Measurements from ENCODE around the gene FBXL7.

FBXL7 gene

DNA sequence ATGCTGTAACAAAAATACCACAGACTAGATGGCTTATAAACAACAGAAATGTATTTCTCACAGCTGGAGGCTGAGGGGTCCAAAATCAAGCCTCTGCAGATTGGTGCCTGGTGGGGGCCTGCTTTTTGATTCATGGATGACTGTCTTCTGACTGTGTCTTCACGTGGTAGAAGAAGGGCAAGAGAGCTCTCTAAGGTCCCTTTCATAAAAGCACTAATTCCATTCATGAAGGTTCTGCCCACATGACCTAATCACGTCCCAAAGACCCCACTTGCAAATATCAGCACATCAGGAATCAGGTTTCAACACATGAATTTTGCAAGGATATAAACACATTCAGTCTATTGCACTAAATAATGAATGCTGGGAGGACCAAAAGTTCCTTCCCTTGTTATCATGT, 401.2 kb downstream of the FBXL7 start:
- no peak overlapping the region for H3K4me3 ChIP-seq (ENCODE audit: low read depth, low read length)
- H4K91ac ChIP-seq (ENCODE audit: low read depth, low read length), result no peak overlapping the region
- no peak overlapping the region for H3K14ac ChIP-seq (ENCODE audit: low read length)
- H3K79me1 ChIP-seq (ENCODE audit: low read length), result no peaks in the 10 kb centered on the region
- H3K36me3 ChIP-seq (ENCODE audit: control insufficient read depth in 1 of 2, insufficient read depth in 2 of 2, low read length in 2 of 2), result no peaks in the 10 kb centered on the region
- no peak overlapping the region for H2AK5ac ChIP-seq (ENCODE audit: low read length)
- no CpG with 5 or more reads among the region's 2 CpGs for WGBS (ENCODE audit: extremely low coverage, insufficient coverage, insufficient read length)
- no peak overlapping the region for H2BK5ac ChIP-seq (ENCODE audit: low read depth, low read length, poor library complexity)
- H3K18ac ChIP-seq (ENCODE audit: low read length), result no peak overlapping the region
- H3K9ac ChIP-seq (ENCODE audit: low read length), result no peak overlapping the region
- no peaks in the 10 kb centered on the region for H3K4me1 ChIP-seq (ENCODE audit: control insufficient read depth in 1 of 2, insufficient read depth in 2 of 2, low read length in 2 of 2)
- H4K12ac ChIP-seq (ENCODE audit: low read depth, low read length), result no peak overlapping the region
- H3K4me2 ChIP-seq (ENCODE audit: low read length), result no peak overlapping the region
- H3K79me2 ChIP-seq (ENCODE audit: control insufficient read depth, insufficient read depth, low read length, poor library complexity), result no peaks in the 10 kb centered on the region
- H3K4ac ChIP-seq (ENCODE audit: low read depth, low read length), result no peak overlapping the region
- no peak overlapping the region for H3K27ac ChIP-seq (ENCODE audit: low read depth, low read length)
- H3K9me3 ChIP-seq (ENCODE audit: insufficient read depth, low read depth, low read length), result no peaks in the 10 kb centered on the region
- H4K8ac ChIP-seq (ENCODE audit: low read depth, low read length), result no peak overlapping the region
- no peak overlapping the region for H2AFZ ChIP-seq (ENCODE audit: insufficient read depth, low read length, poor library complexity)
- H3K23ac ChIP-seq (ENCODE audit: low read length), result no peak overlapping the region
- H2BK12ac ChIP-seq (ENCODE audit: low read length), result no peak overlapping the region
- H3K27me3 ChIP-seq (ENCODE audit: insufficient read depth, low read length), result no peaks in the 10 kb centered on the region
- no peak overlapping the region for H2BK120ac ChIP-seq (ENCODE audit: insufficient read depth, low read length, poor library complexity)
- no peak for DNase-seq

DNA sequence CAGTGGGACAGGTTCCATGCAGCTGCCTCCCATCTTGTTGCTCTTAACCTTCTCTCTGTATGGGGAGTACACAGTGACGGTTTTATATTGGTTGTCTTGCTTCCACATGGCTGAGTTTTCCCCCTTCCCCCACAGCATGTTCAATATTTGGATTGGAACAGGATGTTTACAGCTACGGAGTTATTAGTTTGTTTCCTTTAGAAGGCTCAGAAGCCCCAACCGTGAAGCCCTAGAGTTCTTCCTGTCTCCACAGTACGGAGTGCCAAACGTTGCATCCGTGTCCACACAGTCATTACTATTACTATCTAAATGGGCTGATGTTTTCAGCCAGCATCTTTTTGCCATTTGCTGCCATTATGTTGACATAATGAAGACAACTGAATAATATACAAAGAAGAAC, 402.1 kb downstream of the FBXL7 start:
- Histone ChIP-seq H3K27ac (ENCODE audit: low read depth, low read length) (no peak overlapping the region), H3K79me2 (ENCODE audit: control insufficient read depth, insufficient read depth, low read length, poor library complexity) (no peaks in the 10 kb centered on the region), H3K4me1 (ENCODE audit: control insufficient read depth in 1 of 2, insufficient read depth in 2 of 2, low read length in 2 of 2) (no peaks in the 10 kb centered on the region), H3K23ac (ENCODE audit: low read length) (peak overlapping the region; percentile 59), H3K9ac (ENCODE audit: low read length) (no peak overlapping the region), H2BK5ac (ENCODE audit: low read depth, low read length, poor library complexity) (no peak overlapping the region), H4K12ac (ENCODE audit: low read depth, low read length) (no peak overlapping the region), H3K27me3 (ENCODE audit: insufficient read depth, low read length) (no peaks in the 10 kb centered on the region), H2BK12ac (ENCODE audit: low read length) (no peak overlapping the region), H2BK120ac (ENCODE audit: insufficient read depth, low read length, poor library complexity) (no peak overlapping the region), H2AK5ac (ENCODE audit: low read length) (no peak overlapping the region), H3K36me3 (ENCODE audit: control insufficient read depth in 1 of 2, insufficient read depth in 2 of 2, low read length in 2 of 2) (no peaks in the 10 kb centered on the region), H4K91ac (ENCODE audit: low read depth, low read length) (no peak overlapping the region), H3K9me3 (ENCODE audit: insufficient read depth, low read depth, low read length) (no peaks in the 10 kb centered on the region), H3K4ac (ENCODE audit: low read depth, low read length) (no peak overlapping the region), H3K4me2 (ENCODE audit: low read length) (no peak overlapping the region), H2AFZ (ENCODE audit: insufficient read depth, low read length, poor library complexity) (no peak overlapping the region), H3K4me3 (ENCODE audit: low read depth, low read length) (no peak overlapping the region), H3K18ac (ENCODE audit: low read length) (no peak overlapping the region), H3K79me1 (ENCODE audit: low read length) (no peaks in the 10 kb centered on the region), H4K8ac (ENCODE audit: low read depth, low read length) (no peak overlapping the region), H3K14ac (ENCODE audit: low read length) (no peak overlapping the region)
- no peak for DNase-seq
- whole genome bisulfite sequencing (ENCODE audit: extremely low coverage, insufficient coverage, insufficient read length), result no CpG with 5 or more reads among the region's 6 CpGs

DNA sequence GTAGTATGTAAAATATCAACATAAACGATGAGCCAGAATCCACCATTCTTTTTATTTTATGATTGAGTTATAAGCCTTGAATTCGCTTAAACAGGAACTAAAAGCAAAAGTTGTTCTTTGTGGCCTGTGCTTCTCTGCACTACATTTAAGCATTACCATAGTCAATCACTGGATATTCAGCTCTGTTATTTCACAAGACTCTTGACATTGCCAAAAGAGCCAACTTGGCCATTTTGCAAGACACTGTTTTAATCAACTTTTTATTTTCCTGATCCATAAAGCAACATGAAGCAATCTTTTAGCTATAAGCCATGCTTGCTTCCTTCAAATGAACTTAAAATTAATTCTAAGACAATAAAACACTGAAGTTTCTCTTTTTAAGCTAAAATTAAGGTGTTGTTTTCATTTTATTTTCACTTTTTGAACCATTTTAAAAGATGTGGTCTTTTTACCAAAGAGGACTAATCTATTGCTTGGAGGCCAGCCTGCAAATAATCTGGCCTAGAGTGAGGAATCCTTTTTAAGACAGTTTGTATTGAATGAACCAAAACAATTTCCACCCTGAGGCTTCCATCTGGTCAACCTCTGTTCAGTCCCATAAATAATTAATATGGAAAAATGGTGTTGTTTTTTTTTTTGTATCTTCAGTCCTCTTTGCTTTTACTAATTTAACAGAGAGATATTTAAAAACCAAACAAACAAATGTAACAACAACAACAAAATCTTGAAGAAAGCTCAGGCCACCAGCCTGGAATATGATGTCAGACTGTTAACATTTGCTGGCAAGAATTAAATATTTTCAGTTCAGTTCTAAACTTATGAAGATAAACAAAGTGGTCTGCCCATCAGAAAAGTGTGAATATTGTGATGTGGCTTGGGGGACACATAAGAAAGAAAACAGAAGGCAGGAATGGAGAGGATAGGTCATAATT, 405.2 kb downstream of the FBXL7 start:
- WGBS (ENCODE audit: extremely low coverage, insufficient coverage, insufficient read length), result no CpG with 5 or more reads among the region's 2 CpGs
- H4K91ac ChIP-seq (ENCODE audit: low read depth, low read length), result no peak overlapping the region

DNA sequence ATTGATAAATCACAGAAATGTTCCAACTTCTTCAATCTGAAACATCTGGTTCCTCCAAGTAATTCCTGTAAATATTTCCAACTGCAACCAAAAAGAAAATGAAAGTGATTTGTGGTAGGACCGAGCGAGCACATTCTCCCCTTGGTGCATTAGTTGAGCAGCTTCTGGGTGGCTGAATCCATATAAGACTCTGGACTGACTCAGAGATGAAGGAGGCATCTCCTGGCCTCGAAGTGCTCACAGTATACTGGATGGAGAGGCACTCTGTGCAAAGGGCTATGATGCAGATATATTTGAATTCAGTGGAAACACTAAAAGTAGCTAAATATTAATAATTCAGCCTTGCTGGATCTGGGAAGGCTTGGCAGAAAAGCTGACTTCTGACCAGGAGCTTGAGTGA, 414.7 kb downstream of the FBXL7 start:
- Histone ChIP-seq H3K4me2 (ENCODE audit: low read length) (no peak overlapping the region), H3K14ac (ENCODE audit: low read length) (no peak overlapping the region), H2AK5ac (ENCODE audit: low read length) (no peak overlapping the region), H2AFZ (ENCODE audit: insufficient read depth, low read length, poor library complexity) (no peak overlapping the region), H3K79me2 (ENCODE audit: control insufficient read depth, insufficient read depth, low read length, poor library complexity) (no peaks in the 10 kb centered on the region), H3K27me3 (ENCODE audit: insufficient read depth, low read length) (no peaks in the 10 kb centered on the region), H3K4me3 (ENCODE audit: low read depth, low read length) (no peak overlapping the region), H3K4me1 (ENCODE audit: control insufficient read depth in 1 of 2, insufficient read depth in 2 of 2, low read length in 2 of 2) (no peaks in the 10 kb centered on the region), H4K12ac (ENCODE audit: low read depth, low read length) (no peak overlapping the region), H3K27ac (ENCODE audit: low read depth, low read length) (no peak overlapping the region), H3K36me3 (ENCODE audit: control insufficient read depth in 1 of 2, insufficient read depth in 2 of 2, low read length in 2 of 2) (no peaks in the 10 kb centered on the region), H3K9ac (ENCODE audit: low read length) (no peak overlapping the region), H2BK120ac (ENCODE audit: insufficient read depth, low read length, poor library complexity) (no peak overlapping the region), H3K18ac (ENCODE audit: low read length) (no peak overlapping the region), H4K8ac (ENCODE audit: low read depth, low read length) (no peak overlapping the region), H3K23ac (ENCODE audit: low read length) (no peak overlapping the region), H3K4ac (ENCODE audit: low read depth, low read length) (no peak overlapping the region), H4K91ac (ENCODE audit: low read depth, low read length) (no peak overlapping the region), H3K79me1 (ENCODE audit: low read length) (no peaks in the 10 kb centered on the region), H2BK12ac (ENCODE audit: low read length) (no peak overlapping the region), H2BK5ac (ENCODE audit: low read depth, low read length, poor library complexity) (no peak overlapping the region), H3K9me3 (ENCODE audit: insufficient read depth, low read depth, low read length) (no peaks in the 10 kb centered on the region)
- DNase-seq, result no peak
- no CpG with 5 or more reads among the region's 3 CpGs for WGBS (ENCODE audit: extremely low coverage, insufficient coverage, insufficient read length)

More for the DNA sequence above, 405.2 kb downstream of the FBXL7 start:
- Histone ChIP-seq H3K4me3 (ENCODE audit: low read depth, low read length) (no peak overlapping the region), H3K79me2 (ENCODE audit: control insufficient read depth, insufficient read depth, low read length, poor library complexity) (no peaks in the 10 kb centered on the region), H4K12ac (ENCODE audit: low read depth, low read length) (no peak overlapping the region), H2BK5ac (ENCODE audit: low read depth, low read length, poor library complexity) (no peak overlapping the region), H3K14ac (ENCODE audit: low read length) (no peak overlapping the region), H3K27ac (ENCODE audit: low read depth, low read length) (no peak overlapping the region), H3K4me1 (ENCODE audit: control insufficient read depth in 1 of 2, insufficient read depth in 2 of 2, low read length in 2 of 2) (no peaks in the 10 kb centered on the region), H2AK5ac (ENCODE audit: low read length) (no peak overlapping the region), H3K9me3 (ENCODE audit: insufficient read depth, low read depth, low read length) (no peaks in the 10 kb centered on the region), H3K4ac (ENCODE audit: low read depth, low read length) (no peak overlapping the region), H3K36me3 (ENCODE audit: control insufficient read depth in 1 of 2, insufficient read depth in 2 of 2, low read length in 2 of 2) (no peaks in the 10 kb centered on the region), H3K27me3 (ENCODE audit: insufficient read depth, low read length) (no peaks in the 10 kb centered on the region), H3K79me1 (ENCODE audit: low read length) (no peaks in the 10 kb centered on the region), H4K8ac (ENCODE audit: low read depth, low read length) (no peak overlapping the region), H3K9ac (ENCODE audit: low read length) (no peak overlapping the region), H3K4me2 (ENCODE audit: low read length) (no peak overlapping the region), H3K18ac (ENCODE audit: low read length) (no peak overlapping the region), H2AFZ (ENCODE audit: insufficient read depth, low read length, poor library complexity) (no peak overlapping the region), H2BK120ac (ENCODE audit: insufficient read depth, low read length, poor library complexity) (no peak overlapping the region), H3K23ac (ENCODE audit: low read length) (no peak overlapping the region), H2BK12ac (ENCODE audit: low read length) (no peak overlapping the region)
- DNase-seq, result no peak
